ENCODE data around the gene EPHA8. TPM values are rescaled to one million over a fixed set of nuclear protein-coding genes. Genes with fewer than 3 reads are reported as not detected.

Gene EPHA8
- total RNA-seq, 1 donor from 2014 or later = not detected

DNA sequence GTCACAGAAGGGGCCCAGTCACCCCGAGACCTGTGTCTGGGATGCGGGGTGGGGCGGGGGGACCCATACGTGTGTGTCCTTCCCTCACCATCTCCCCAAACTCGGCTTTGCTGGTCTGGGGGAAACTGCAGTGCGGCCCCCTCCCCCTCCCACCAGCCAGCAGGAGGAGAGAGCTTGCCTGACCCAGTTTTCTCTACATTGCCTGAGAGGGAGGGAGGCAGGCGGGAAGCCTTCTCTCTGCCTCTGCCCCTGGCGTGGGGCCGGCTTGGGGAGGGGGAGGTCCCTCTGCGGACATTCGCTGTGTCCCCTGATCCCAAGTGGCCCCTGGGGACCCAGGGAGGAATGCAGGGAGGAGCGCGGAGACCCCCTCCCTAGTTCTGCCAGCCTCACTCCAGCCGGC lies 3.9 kb downstream of the EPHA8 start:
- Histone ChIP-seq H3K4me2 (peak overlapping the region; percentile 13), H3F3A (ENCODE audit: low read depth) (peaks cover 9% of the 10 kb centered on the region), H2AFZ (replicated peaks) (no peak overlapping the region), H3K9ac (no peak overlapping the region), H3K36me3 (no peaks in the 10 kb centered on the region), H3K27me3 (peaks cover 45% of the 10 kb centered on the region), H3K27ac (no peak overlapping the region), H3K4me3 (no peak overlapping the region), H3K79me2 (ENCODE audit: low read depth) (no peaks in the 10 kb centered on the region), H3K9me3 (ENCODE audit: low read depth) (no peaks in the 10 kb centered on the region), H4K20me1 (ENCODE audit: low read depth) (peaks cover 16% of the 10 kb centered on the region), H3K4me1 (peaks cover 8% of the 10 kb centered on the region)
- peaks cover 35% of the 10 kb centered on the region for H3K27me3 Mint-ChIP-seq (ENCODE audit: insufficient read depth, low read depth)
- H3K9me3 Mint-ChIP-seq = no peaks in the 10 kb centered on the region
- TF ChIP-seq EZH2 (IDR thresholded peaks at IDR 0.05) (no peak), EZH2phosphoT487 (IDR thresholded peaks at IDR 0.05) (no peak)
- TF ChIP-seq, protein P1, sequence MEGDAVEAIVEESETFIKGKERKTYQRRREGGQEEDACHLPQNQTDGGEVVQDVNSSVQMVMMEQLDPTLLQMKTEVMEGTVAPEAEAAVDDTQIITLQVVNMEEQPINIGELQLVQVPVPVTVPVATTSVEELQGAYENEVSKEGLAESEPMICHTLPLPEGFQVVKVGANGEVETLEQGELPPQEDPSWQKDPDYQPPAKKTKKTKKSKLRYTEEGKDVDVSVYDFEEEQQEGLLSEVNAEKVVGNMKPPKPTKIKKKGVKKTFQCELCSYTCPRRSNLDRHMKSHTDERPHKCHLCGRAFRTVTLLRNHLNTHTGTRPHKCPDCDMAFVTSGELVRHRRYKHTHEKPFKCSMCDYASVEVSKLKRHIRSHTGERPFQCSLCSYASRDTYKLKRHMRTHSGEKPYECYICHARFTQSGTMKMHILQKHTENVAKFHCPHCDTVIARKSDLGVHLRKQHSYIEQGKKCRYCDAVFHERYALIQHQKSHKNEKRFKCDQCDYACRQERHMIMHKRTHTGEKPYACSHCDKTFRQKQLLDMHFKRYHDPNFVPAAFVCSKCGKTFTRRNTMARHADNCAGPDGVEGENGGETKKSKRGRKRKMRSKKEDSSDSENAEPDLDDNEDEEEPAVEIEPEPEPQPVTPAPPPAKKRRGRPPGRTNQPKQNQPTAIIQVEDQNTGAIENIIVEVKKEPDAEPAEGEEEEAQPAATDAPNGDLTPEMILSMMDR (IDR thresholded peaks at IDR 0.05) = no peak
- DNase-seq (ENCODE audit: low spot score) = peak; percentile 24
- H3K36me3 Mint-ChIP-seq = peaks cover 3% of the 10 kb centered on the region
- H3K27ac Mint-ChIP-seq = no peak overlapping the region
- no peak overlapping the region for H3K4me3 Mint-ChIP-seq
- H3K4me1 Mint-ChIP-seq = peaks cover 12% of the 10 kb centered on the region

DNA sequence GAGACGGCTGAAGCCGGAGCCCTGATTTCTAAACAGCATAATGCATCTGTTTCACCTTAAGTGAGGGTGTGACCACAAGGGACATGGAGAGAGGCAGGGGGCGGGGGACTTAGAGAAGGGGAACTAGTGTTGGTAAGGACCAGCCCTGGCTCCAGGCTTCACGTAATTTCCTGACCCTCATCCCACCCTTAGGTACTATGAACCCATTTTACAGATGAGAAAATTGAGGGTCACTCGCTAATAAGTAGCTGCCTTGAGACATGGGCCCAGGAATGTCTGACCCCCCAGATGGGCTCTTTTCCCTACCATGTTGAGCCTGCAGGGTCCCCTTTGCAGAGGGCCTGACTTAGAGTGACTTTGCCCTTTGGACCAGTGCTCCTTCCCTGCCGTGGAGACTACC lies 4.7 kb downstream of the EPHA8 start:
- no peak for TF ChIP-seq EZH2phosphoT487 (IDR thresholded peaks at IDR 0.05)
- TF ChIP-seq EZH2 (IDR thresholded peaks at IDR 0.05) = no peak
- TF ChIP-seq, protein P1 (IDR thresholded peaks at IDR 0.05) = no peak
- Mint-ChIP-seq H3K27me3 (ENCODE audit: insufficient read depth, low read depth) (peaks cover 30% of the 10 kb centered on the region), H3K4me1 (peaks cover 8% of the 10 kb centered on the region), H3K27ac (no peak overlapping the region), H3K36me3 (peaks cover 3% of the 10 kb centered on the region), H3K9me3 (no peaks in the 10 kb centered on the region), H3K4me3 (no peak overlapping the region)
- Histone ChIP-seq H3K9me3 (ENCODE audit: low read depth) (no peaks in the 10 kb centered on the region), H3K4me1 (peaks cover 8% of the 10 kb centered on the region), H3K27me3 (peaks cover 37% of the 10 kb centered on the region), H4K20me1 (ENCODE audit: low read depth) (peaks cover 8% of the 10 kb centered on the region), H3K79me2 (ENCODE audit: low read depth) (no peaks in the 10 kb centered on the region), H3K27ac (no peak overlapping the region), H3F3A (ENCODE audit: low read depth) (peaks cover 1% of the 10 kb centered on the region), H3K36me3 (no peaks in the 10 kb centered on the region), H3K9ac (no peak overlapping the region), H2AFZ (replicated peaks) (no peak overlapping the region), H3K4me2 (no peak overlapping the region), H3K4me3 (no peak overlapping the region)
- no peak for DNase-seq (ENCODE audit: low spot score)

DNA sequence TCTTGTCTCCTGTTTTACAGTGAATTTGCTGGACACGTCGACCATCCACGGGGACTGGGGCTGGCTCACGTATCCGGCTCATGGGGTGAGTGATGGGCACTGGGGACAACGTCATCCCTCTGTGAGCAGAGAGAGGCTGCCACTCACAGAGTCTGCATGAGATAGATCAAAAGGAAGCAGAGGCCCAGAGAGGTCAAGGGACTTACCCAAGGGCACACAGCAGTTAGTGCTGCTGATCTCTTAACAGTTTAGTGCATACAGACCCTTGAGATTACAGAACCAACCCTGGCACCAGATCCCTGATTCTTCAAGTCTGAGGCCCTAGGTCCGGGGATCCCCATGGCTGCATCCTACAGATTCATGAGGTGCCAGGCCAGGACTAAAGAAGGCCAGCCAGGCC lies 6.0 kb downstream of the EPHA8 start:
- no peak overlapping the region for H2AFZ ChIP-seq (replicated peaks)
- H3K27me3 ChIP-seq = peaks cover 27% of the 10 kb centered on the region
- H3K27ac Mint-ChIP-seq = no peak overlapping the region
- peaks cover 3% of the 10 kb centered on the region for H3K36me3 Mint-ChIP-seq
- H3K4me1 ChIP-seq = peaks cover 8% of the 10 kb centered on the region
- no peak overlapping the region for H3K4me2 ChIP-seq
- peaks cover 23% of the 10 kb centered on the region for H3K27me3 Mint-ChIP-seq (ENCODE audit: insufficient read depth, low read depth)
- no peak overlapping the region for H3K9ac ChIP-seq
- no peaks in the 10 kb centered on the region for H3K9me3 Mint-ChIP-seq
- H3F3A ChIP-seq (ENCODE audit: low read depth) = no peaks in the 10 kb centered on the region
- no peaks in the 10 kb centered on the region for H3K9me3 ChIP-seq (ENCODE audit: low read depth)
- no peak overlapping the region for H3K27ac ChIP-seq
- no peak overlapping the region for H3K4me3 Mint-ChIP-seq
- no peaks in the 10 kb centered on the region for H3K79me2 ChIP-seq (ENCODE audit: low read depth)
- DNase-seq (ENCODE audit: low spot score) = no peak
- H3K4me1 Mint-ChIP-seq = peaks cover 5% of the 10 kb centered on the region
- TF ChIP-seq EZH2phosphoT487 (IDR thresholded peaks at IDR 0.05) = no peak
- TF ChIP-seq, protein P1 (IDR thresholded peaks at IDR 0.05) = no peak
- TF ChIP-seq EZH2 (IDR thresholded peaks at IDR 0.05) = no peak
- H3K4me3 ChIP-seq = no peak overlapping the region
- no peaks in the 10 kb centered on the region for H3K36me3 ChIP-seq
- H4K20me1 ChIP-seq (ENCODE audit: low read depth) = peaks cover 4% of the 10 kb centered on the region
